HTR-8/SVneo (cell line): ENCODE data around the gene PDGFD.
A peak's percentile ranks its signal among the peaks of the same experiment; 100 is the strongest.

Experiments used
- DNase-seq: peaks from one replicate; pipeline ENCODE4 v3.0.0; 2011; ENCODE audit warnings: low spot score, mixed read lengths; ENCODE audit not compliant: insufficient read length
- FAIRE-seq: peaks from 2 replicates; lab custom pipeline; 2011; peaks lifted over from hg19 to GRCh38; lab: Jason Lieb, UNC

Gene PDGFD

GRCh38 chr11:104146943-104147342, 17.0 kb downstream of the PDGFD start:
- DNase-seq: no peak
- FAIRE-seq: no peak

GRCh38 chr11:104146421-104146820, 17.5 kb downstream of the PDGFD start:
- no peak for DNase-seq
- FAIRE-seq: no peak

- DNase-seq (no peak), FAIRE-seq (no peak)
Measured at GRCh38 chr11:104145062-104145461, 18.9 kb downstream of the PDGFD start.

- FAIRE-seq (no peak), DNase-seq (no peak)
Measured at GRCh38 chr11:104142698-104143097, 21.2 kb downstream of the PDGFD start.

GRCh38 chr11:104136861-104137260, 27.1 kb downstream of the PDGFD start:
- no peak for FAIRE-seq
- DNase-seq: no peak

- peak; percentile 59 for DNase-seq
Measured at GRCh38 chr11:104134745-104135144, 29.2 kb downstream of the PDGFD start.

GRCh38 chr11:104130161-104130560, 33.8 kb downstream of the PDGFD start:
- DNase-seq (no peak), FAIRE-seq (peak; percentile 68)

More at GRCh38 chr11:104134745-104135144, 29.2 kb downstream of the PDGFD start:
- FAIRE-seq: peak; percentile 26

- FAIRE-seq (peak; percentile 62), DNase-seq (no peak)
Measured at GRCh38 chr11:104129145-104129544, 34.8 kb downstream of the PDGFD start.

- no peak for FAIRE-seq
Measured at GRCh38 chr11:104127828-104128227, 36.1 kb downstream of the PDGFD start.

GRCh38 chr11:104126464-104126863, 37.5 kb downstream of the PDGFD start:
- FAIRE-seq: no peak

More at GRCh38 chr11:104127828-104128227, 36.1 kb downstream of the PDGFD start:
- no peak for DNase-seq

GRCh38 chr11:104124979-104125378, 39.0 kb downstream of the PDGFD start:
- no peak for FAIRE-seq

More at GRCh38 chr11:104126464-104126863, 37.5 kb downstream of the PDGFD start:
- no peak for DNase-seq

GRCh38 chr11:104122836-104123235, 41.1 kb downstream of the PDGFD start:
- no peak for FAIRE-seq
- no peak for DNase-seq

More at GRCh38 chr11:104124979-104125378, 39.0 kb downstream of the PDGFD start:
- DNase-seq: no peak

GRCh38 chr11:104122011-104122635, 41.8 kb downstream of the PDGFD start:
- FAIRE-seq (no peak), DNase-seq (no peak)

GRCh38 chr11:104120493-104121137, 43.3 kb downstream of the PDGFD start:
- FAIRE-seq: no peak
- no peak for DNase-seq

- peak; percentile 36 for FAIRE-seq
- DNase-seq: no peak
Measured at GRCh38 chr11:104118105-104118744, 45.7 kb downstream of the PDGFD start.

GRCh38 chr11:104113541-104113940, 50.4 kb downstream of the PDGFD start:
- FAIRE-seq (no peak), DNase-seq (no peak)

GRCh38 chr11:104106136-104106754, 57.7 kb downstream of the PDGFD start:
- FAIRE-seq: no peak

GRCh38 chr11:104105155-104105554, 58.8 kb downstream of the PDGFD start:
- no peak for DNase-seq
- FAIRE-seq: no peak

More at GRCh38 chr11:104106136-104106754, 57.7 kb downstream of the PDGFD start:
- DNase-seq: no peak

GRCh38 chr11:104104664-104105063, 59.3 kb downstream of the PDGFD start:
- FAIRE-seq: peak; percentile 36

GRCh38 chr11:104104201-104104600, 59.7 kb downstream of the PDGFD start:
- FAIRE-seq (no peak), DNase-seq (no peak)

More at GRCh38 chr11:104104664-104105063, 59.3 kb downstream of the PDGFD start:
- DNase-seq: no peak

- DNase-seq: no peak
- FAIRE-seq: no peak
Measured at GRCh38 chr11:104098555-104098954, 65.4 kb downstream of the PDGFD start.
